HG03342 (cell line): ENCODE measurements around the gene DISC1.

Experiments used
- ATAC-seq: cut with Tn5 transposase; IDR thresholded peaks from one replicate; pipeline ENCODE4 v1.9.1; 2021; ENCODE audit warnings: mild to moderate bottlenecking, moderate library complexity; ENCODE audit not compliant: unreplicated experiment

DISC1 gene

DNA sequence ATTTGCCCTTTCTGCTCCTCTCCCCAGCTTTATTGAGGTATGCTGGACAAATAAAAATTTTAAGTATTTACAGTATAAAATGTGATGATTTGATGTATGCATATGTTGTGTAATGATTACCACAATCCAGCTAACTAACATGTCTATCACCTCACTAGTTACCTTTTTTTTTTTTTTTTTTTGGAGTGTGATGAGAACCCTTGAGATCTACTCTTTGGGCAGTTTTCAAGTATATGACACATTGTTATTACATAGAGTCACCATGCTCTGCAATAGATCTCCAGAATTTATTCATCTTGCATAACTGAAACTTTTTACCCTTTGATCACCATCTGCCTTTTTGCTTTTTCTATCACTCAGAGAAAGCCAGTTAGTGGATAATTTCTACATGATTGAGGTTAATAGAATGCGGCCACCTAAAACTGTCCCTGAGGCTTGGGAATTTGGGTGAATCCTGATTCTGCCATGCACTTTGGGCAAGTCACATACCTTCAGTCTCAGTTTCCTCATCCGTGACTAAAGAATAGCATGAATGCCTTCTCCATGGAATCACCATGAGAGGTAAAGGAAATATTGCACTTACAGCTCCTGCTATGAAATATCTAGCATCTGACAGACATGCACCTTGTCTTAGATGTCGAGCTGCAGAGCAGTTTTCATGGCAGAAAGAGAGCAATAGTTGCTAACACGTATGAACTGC is 295.2 kb downstream of the DISC1 start:
- ATAC-seq, result no peak

DNA sequence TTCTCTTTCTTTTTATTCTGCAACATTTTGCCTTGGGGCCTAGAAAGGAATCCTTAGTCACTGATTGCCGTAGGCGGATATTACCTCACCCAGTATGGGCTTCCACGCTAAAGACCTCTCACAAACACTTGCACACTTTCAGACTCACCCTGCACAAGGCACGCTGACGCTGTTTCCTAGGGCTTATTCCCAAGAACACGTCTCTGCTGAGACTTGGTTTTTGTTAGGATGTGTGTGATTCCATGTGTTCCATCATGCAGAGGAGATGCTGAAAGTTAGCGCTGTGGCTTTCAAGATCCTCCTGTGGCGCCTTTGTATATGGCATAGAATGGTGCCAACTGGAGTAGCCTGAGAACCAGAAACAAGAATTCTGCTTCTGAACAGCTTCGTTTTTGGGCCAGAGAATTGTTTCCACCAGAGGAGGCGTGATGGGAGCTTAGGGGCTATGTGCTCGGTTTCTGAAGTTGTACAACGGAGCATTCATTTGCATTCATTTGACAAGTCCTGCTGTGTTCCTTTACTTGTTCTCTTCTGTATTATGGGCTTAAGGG is 297.0 kb downstream of the DISC1 start:
- no peak for ATAC-seq

DNA sequence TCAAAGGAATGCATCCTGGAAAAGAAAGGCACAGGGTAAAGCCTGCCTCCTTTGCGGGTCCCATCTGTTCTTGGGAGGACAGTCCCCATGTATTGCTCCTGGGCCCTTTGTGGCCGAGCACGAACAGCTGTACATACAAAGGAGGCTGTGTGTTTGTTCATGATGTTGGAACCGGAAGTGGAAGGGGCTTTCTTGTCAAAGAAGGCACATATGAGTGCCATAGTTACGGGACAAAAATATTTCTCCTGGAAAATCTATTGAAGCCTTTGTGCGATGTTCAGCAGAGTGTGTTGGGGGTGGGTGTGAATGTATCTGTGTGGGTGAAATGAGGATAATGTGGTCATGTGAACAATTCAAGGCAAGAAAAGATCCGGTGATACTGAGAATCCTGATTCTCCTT is 297.6 kb downstream of the DISC1 start:
- no peak for ATAC-seq

DNA sequence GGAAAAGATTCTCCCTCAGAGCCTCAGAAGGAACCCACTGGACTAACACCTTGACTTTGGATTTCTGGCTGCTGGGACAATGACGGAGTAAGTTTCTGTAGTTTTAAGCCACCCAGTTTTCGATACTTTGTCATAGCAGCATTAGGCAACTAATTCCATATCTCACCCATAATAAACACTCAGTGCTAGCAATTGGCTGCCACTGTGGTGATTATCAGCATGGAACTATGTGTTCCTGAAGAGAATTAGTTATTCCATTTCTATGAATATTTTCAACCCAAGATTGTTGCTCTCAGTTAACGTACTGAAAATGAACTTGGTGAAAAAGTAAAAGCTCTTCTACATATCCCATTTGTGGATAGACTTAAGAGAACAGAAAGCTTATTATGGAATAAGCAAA is 299.3 kb downstream of the DISC1 start:
- no peak for ATAC-seq

DNA sequence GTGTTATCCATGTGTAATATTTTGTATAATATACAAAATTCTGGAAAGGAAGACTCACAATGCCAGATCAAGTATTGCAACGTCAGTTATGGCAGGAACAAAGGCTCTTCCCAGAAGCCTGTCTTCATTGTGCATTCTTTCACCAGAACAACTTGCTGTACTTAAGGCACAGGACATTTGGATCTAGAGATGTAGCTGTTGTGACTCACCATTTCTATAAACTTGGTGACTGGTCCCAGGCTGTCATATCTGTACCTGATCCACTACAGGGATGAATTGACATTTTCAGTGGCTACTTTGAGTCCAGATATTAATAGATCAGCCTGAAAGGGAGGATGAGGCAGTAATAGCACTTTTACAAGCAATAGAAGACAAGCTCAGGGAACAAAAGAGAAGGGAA is 299.8 kb downstream of the DISC1 start:
- ATAC-seq, result no peak

DNA sequence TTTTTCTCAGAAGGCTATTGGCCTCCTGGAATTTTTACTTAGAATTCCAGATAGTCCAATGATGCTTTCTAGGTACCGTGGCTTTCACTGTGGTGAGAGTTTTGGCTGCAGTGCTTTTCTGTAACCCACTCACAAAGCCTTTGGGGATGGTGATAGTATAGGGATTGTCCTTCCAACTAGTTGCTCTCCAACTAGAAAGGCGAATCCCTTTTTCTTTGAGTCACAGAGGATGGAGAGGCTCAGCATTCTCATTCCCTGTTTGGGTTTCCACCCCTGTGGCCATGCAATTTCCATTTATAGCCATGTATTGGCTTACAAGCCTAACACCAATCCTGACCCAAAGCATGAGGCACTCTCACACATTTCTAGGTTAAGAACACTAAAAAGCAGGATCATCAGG is 300.3 kb downstream of the DISC1 start:
- no peak for ATAC-seq

DNA sequence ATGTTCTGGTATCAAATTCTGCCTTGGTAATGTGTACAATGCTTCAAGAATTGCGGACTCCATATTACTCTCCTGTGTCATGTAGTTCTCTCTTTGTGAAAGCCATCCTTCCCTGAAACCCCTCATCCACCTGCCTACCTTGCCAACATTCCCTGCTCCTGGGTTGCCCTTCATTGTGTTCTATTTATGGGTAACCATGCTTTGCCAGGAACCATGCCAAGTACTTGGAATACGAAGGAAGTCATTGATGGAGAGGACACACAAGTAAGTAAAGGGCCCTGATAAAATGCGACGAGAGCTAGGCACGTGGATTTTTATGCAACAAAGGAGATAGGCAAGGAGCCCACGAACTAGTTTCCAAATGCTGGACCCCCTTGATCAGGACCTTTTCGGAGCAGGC is 300.8 kb downstream of the DISC1 start:
- ATAC-seq, result no peak

DNA sequence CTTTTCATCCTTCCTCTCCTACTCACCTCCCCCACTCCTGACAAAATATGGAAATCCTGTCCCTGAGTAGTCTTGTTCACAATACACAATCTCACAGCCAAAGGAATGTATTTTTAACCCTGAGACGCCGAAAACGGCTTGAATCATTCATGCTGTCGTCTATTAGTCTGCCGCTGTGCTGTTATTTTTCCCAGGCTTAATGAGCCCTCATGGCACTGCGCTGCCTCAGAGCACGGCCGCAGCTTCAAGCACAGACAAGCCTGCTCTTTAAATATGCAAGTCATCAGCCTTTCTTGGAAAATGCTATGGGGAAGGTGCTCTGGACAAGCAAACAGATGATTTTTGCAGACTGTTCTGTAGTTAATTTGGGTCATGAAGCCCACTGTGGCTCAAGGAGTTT is 302.7 kb downstream of the DISC1 start:
- no peak for ATAC-seq

DNA sequence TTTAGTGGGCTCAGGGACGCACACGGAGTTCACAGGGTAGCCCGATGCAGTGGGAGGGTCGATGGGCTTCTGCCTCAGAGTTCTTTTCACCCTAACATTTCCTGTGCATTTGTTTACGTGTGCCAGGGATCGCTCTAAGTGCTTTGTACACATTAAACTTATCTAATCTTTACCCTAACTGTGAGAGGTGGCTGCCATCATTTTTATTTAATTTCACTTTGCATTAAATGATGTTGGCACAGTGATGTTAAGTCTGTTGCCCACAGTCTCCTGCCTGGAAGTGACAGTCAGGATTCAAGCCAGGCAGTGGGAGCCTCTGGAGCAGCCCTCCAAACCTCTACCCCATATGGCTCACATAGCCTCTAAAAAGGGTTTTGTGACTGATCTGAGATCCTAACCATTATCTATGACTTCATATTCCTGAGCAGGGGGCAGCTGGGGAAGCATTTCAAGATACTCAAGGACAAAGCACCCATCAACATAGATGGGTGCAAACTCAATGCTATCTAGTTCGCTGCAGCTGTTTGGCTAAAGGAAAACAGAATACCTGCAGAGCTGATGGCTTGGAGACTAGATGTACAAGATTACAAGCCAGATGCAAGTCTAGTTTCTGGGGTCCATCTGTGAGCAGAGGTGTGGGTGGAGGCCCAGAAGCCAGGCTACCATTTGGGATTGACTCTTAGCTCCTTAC is 303.8 kb downstream of the DISC1 start:
- no peak for ATAC-seq

DNA sequence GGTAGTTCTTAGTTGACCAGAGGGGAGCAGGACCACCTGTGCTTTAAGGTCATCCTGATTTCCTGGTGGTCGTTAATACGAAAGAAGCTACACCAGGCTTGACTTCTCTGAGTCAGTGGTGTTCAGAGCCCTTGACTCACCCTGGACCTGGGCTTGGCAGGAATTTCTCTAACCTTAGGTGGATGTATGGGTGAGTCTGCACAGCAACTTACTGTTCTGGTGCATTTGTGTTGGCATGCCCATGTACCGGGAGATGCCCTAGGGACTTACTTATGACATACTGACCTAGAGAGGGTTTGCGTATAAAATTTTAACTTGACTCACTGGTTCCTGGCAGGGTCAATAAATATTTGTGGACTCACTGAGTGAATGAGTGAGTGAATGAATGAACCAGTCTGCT is 304.6 kb downstream of the DISC1 start:
- ATAC-seq, result no peak

DNA sequence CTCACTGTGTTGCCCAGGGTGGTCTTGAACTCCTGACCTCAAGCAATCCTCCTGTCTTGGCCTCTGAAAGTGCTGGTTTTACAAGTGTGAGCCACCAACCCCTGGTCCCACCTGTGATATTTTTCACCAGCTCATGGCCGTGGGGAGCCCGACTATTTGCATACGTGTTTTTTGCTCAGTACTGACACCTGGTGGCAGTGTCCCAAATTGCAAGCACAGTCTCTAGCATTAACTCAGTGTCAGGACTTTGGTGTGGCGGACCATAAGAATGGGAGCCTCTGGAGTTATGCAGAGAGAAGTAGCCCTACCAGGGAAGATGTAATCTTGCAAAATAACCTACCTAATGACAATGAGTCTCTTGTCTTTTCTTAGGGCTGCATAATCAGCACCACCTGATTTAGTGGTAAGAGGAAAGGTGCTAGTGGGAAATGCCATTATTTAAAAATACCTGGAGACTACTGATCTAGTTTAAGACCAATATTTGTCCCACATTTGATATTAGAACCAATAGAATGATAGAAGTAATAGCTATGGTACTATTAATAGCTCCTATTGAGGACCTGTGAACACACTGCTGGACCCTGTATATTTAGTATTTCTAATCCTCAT is 305.4 kb downstream of the DISC1 start:
- ATAC-seq, result peak; percentile 55

DNA sequence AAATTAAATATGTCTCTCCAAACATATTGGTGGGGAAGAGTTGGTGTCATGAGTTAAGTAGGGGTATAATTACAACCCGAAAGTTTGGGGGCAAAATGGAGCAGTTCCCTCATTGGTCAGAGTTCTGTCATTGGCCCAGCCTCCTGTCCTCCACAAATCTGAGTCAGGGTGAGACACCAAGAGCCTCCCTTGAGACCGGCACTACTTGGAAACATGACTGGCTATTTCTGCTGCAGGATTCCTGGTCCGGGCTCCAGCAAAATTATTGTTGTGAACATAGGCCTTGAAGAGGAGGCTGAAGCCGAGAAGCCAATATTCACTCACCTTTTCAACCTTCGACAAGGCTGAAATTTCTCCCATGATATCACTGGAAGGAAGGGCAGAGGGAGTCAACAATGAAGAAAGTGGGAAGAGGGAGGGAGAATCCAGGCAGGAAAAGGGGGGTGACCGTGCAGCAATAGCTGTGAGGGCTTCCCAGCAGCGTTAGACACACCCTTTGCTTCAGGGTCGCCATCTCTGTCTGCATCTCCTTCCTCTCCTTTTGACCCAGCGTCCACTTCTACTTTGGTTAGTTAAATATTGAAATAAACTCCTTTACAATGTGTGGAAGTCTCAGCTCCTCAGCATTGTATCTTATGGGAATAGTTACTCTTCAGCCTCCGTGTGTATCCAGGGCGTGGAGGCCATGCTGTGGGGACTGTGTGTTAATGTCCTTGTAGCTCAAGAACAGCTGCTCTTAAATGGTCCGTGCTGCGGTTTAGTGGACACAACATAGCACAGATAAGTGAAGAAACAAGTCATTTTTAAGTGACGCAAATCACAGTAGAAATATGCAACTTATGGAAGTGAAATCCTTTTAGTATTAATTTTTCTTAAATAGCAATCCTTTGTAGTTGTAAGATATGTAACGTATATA is 307.4 kb downstream of the DISC1 start:
- ATAC-seq, result no peak

DNA sequence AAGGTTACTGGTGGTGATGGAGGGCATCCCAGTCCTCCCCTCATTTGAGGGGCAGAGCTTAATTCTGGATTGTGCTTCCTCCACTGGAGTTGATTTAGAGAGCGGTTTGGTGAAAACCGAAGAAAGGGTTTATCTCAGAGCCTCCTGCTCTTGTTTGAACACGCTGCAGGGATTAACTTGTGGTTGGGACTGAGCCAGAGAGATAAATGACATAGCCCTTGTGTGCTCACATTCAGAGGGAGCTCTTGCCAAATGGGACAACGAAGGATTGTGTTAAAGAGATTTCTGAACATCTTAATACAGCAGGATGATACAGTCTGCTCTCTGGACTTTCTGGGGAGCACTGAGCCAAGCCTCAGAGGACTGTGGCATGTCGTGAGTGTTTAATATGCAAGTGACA is 308.2 kb downstream of the DISC1 start:
- ATAC-seq, result no peak

DNA sequence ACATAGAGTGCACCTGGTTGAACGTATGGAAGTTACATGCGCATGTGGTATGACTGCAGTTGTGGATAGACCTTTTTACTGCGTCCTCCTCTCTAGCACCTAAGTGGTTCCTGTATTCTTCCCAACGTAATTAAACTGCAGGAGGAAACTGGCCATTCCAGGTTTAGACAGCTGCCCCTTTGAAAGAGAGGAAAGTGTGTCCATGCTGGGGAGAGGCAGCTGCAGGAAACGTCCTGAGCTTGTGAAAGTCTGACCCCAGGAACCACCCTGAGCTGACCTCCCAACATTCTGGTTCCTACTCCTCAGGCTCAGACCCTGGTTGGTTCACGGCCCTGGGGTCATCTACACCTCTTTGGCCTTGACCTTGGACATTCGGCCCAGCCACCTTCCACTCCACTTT is 309.3 kb downstream of the DISC1 start:
- no peak for ATAC-seq

DNA sequence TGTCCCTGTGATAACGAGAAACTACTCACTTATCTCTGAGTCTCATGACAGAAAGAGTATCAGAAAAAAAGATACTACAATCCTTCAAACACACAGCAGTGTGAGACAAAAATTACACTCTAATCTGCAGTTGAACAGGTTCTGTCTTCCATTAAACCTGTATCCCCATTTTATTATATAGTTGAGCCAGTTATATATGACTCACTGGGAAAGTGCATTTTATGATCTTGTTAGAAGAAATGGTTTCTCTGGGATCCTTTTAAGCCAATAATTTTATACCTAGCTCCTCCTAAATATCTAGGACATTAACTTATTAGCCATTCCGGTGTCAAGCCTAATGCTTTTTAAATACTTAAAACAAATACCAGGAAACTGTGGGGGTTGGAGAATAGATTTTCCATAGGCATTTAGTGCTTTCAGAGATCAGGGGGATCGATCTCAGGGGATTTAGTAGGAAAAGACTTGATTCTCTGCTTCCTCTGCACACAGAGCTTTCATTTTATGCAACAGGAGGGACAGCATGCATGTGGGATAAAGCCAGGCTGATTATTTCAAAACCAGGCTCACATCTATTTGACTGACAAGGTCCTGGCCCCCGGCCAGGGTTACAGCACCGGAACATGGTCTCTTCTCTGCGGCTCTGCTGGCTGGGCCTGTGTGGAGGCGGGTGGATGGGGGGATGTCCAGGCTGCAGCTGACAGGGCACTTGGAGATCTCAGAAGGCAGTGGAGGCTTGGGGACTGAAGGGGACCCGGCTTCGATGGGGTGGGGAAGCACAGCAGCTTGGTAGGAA is 310.6 kb downstream of the DISC1 start:
- ATAC-seq, result no peak

DNA sequence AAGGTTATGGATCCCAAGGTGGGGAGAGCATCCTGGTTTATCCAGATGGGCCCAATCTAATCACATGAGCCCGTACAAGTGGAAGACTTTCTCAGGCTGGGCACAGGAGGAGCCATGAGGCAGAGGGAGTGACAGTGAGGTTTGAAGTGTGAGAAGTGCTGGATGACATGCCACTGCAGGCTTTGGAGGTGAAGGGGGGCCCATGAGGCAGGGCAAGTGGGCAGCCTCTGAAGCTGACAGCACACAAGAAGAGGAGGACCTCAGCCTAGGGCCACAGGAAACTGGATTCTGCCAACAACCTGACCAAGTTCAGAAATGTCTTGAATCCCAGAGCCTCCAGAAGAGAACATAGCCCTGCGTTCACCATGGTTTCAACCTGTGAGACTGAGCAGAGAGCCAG is 311.6 kb downstream of the DISC1 start:
- ATAC-seq, result no peak

DNA sequence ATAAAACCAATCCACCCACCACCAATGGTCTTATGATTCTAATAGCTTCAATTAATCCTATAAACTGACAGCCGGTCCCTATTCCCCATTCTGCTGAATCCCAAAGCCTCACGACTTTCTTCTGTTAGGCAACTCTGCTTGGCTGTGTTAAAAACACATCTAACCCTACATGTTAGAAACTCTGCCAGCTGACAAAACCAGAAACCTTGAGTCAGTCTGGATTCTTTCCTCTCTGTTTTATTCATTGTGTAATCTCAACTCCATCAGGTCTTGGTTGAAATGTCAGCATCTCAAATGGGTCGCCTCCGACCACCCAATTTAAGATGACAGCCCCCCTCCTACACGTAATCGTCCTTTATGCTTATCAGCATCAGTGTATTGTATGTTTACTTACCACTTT is 312.1 kb downstream of the DISC1 start:
- ATAC-seq, result no peak

DNA sequence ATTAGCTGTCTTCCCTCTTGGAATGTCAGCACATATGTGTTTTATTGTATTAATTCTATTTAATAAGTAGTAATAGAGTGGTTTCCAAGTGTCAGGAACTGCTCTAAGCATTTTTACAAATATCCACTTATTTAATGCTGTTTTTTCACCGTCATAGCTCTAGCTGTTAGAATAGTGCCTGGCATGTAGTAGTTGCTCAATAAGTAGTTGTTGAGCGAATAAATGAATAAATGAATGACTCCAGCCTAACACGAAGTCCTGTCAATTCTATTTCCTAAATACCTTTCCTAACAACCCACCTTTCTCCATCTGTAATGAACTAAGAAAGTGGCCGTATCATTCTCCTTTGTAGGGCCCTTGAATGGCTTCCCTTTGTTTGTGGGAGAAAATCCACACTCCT is 312.5 kb downstream of the DISC1 start:
- ATAC-seq, result no peak

DNA sequence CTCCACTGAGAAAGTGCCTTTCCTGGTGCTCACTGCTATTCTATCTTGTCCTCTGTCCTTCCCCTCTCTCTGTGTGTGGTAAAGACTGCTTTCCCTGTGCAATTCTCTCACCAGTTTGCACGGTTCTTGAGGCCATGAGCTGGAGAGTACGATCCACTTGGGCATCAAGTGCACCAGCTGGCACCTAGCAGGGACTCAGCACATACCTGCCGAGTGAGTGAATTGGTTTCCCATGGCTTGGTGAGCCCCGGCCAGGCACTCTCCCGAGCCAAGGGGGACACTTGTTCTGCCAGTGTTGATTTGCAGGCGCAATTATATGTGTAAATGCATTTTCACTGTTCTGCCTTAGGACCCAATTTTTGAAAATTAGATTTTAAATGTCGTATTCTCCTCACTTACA is 313.5 kb downstream of the DISC1 start:
- ATAC-seq, result no peak

DNA sequence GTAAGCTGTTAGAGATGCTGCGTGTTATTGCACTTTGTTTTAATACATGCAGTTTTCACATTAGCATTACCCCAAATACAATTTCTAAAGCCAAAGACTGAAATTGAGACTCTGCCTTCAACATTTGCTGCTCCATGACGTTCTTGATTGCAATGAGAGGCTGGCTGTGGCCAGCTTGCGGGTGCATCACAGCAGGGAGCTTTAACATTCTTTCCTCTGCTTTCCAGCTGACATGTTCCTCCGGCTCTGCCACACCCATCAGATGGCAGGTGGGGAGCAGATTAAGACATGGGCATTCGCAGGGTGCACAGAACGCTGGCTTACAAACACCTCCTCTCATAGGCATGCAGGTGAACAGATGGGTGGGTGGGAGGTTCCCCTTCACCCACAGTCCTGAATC is 314.1 kb downstream of the DISC1 start:
- no peak for ATAC-seq
